ENCODE data around the gene PLAC8. TPM values are rescaled to one million over a fixed set of nuclear protein-coding genes. Genes with fewer than 3 reads are reported as not detected.
"Not testable (repeated sequence)": the region's sequence is repeated elsewhere in the genome, so short reads cannot be mapped to it uniquely, and the experiment has no call there.

The PLAC8 gene
- total RNA-seq, 2 experiments from 2014 or later = 249 to 259 TPM

DNA sequence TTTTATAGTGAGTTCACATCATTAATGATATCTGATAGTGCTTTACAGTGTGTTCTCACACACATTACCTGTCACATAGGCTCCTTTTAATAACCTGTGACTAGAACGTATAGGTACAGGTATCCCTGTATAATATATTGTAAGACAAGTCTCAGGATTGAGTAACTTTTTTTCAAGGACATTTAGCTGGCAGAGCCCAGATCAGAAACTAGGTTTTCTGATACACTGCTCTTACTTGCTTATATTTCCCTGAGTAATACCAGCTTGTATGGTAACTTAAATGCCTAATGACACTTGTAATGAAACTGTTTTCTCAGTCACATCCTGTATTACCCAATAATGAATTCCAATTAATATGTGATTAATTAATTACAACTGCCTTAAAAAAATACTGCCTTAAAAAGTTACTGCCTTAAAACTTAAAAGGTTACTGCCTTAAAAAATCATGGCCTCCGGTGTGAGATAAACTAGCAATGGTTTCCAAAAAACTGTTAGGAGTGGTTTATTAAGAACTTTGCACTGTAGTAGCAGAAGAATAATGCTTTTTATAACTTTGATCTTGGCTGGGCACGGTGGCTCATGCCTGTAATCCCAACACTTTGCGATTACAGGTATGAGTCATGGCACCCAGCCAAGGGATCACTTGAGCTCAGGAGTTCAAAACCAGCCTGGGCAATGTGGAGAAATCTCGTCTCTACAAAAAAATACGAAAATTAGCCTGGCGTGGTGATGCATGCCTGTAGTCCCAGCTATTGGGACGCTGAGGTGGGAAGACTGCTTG lies 67.6 kb downstream of the PLAC8 start:
- no peaks in the 10 kb centered on the region for H3K27me3 Mint-ChIP-seq
- CTCF ChIA-PET = interaction anchor here (0.7 kb wide), 1 partner anchor 29 kb away, joined by 3 read pairs; no protein-coding TSS in a partner anchor
- intact Hi-C loops (cut with DNase I, micrococcal nuclease) = no loop called here
- peaks cover 32% of the 10 kb centered on the region for H3K36me3 ChIP-seq (ENCODE audit: insufficient read depth, low read length)
- no peaks in the 10 kb centered on the region for H3K27me3 ChIP-seq (ENCODE audit: control insufficient read depth in 1 of 2, insufficient read depth in 2 of 2, low read length in 2 of 2)
- no peak overlapping the region for H3K27ac Mint-ChIP-seq
- POLR2A ChIA-PET = interaction anchor here (1.3 to 1.7 kb wide), 2 partner anchors 12 to 237 kb away, joined by 4 to 6 read pairs; partner anchors contain the start of genes COPS4 and COQ2
- H3K9me3 ChIP-seq (ENCODE audit: control insufficient read depth in 1 of 2, insufficient read depth in 1 of 2, low read length in 2 of 2) = no peaks in the 10 kb centered on the region
- no peak overlapping the region for H3K4me3 ChIP-seq (ENCODE audit: low read length)
- H3K9me3 Mint-ChIP-seq = no peaks in the 10 kb centered on the region
- H3K4me1 Mint-ChIP-seq (ENCODE audit: low read depth) = peaks cover 18% of the 10 kb centered on the region
- no peak for ATAC-seq (ENCODE audit: poor library complexity)
- H3K27ac ChIP-seq (ENCODE audit: low read depth in 1 of 2, low read length in 2 of 2) = no peak overlapping the region
- H3K4me3 Mint-ChIP-seq = no peak overlapping the region
- peaks cover 5% of the 10 kb centered on the region for H3K4me1 ChIP-seq (ENCODE audit: insufficient read depth, low read length)
- TF ChIP-seq, protein P1, sequence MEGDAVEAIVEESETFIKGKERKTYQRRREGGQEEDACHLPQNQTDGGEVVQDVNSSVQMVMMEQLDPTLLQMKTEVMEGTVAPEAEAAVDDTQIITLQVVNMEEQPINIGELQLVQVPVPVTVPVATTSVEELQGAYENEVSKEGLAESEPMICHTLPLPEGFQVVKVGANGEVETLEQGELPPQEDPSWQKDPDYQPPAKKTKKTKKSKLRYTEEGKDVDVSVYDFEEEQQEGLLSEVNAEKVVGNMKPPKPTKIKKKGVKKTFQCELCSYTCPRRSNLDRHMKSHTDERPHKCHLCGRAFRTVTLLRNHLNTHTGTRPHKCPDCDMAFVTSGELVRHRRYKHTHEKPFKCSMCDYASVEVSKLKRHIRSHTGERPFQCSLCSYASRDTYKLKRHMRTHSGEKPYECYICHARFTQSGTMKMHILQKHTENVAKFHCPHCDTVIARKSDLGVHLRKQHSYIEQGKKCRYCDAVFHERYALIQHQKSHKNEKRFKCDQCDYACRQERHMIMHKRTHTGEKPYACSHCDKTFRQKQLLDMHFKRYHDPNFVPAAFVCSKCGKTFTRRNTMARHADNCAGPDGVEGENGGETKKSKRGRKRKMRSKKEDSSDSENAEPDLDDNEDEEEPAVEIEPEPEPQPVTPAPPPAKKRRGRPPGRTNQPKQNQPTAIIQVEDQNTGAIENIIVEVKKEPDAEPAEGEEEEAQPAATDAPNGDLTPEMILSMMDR (IDR thresholded peaks at IDR 0.05) = no peak
- H3K36me3 Mint-ChIP-seq (ENCODE audit: low read depth) = peaks cover 40% of the 10 kb centered on the region
- DNase-seq = no peak

DNA sequence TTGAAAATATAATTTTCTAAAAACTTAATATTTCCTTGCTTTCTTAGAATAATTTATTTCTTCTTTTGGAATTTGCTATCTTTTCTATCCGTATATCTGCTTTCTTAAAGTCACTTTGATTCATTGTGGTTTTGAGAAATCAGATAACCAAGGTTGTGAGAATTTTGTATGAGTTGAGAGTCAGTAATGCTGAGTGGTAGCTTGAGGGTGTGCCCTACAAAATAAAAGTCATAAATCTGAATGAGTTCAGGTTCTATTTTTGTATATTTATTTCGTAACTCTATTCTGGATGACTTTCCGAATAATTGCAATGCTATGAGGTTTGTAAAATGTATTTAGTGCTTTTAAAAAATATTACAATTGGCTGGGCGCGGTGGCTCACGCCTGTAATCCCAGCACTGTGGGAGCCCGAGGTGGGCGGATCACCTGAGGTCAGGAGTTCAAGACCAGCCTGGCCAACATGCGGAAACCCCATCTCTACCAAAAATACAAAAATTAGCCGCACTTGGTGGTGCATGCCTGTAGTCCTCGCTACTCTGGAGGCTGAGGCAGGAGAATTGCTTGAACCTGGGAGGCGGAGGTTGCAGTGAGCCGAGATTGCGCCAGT lies 70.6 kb downstream of the PLAC8 start:
- POLR2A ChIA-PET = no interaction called here
- ATAC-seq (ENCODE audit: poor library complexity) = no peak
- no peak for DNase-seq
- CTCF ChIA-PET = no interaction called here
- Histone ChIP-seq H3K9me3 (ENCODE audit: control insufficient read depth in 1 of 2, insufficient read depth in 1 of 2, low read length in 2 of 2) (no peaks in the 10 kb centered on the region), H3K4me1 (ENCODE audit: insufficient read depth, low read length) (peaks cover 13% of the 10 kb centered on the region), H3K4me3 (ENCODE audit: low read length) (no peak overlapping the region), H3K27ac (ENCODE audit: low read depth in 1 of 2, low read length in 2 of 2) (no peak overlapping the region), H3K27me3 (ENCODE audit: control insufficient read depth in 1 of 2, insufficient read depth in 2 of 2, low read length in 2 of 2) (no peaks in the 10 kb centered on the region), H3K36me3 (ENCODE audit: insufficient read depth, low read length) (peaks cover 4% of the 10 kb centered on the region)
- Mint-ChIP-seq H3K4me1 (ENCODE audit: low read depth) (peaks cover 37% of the 10 kb centered on the region), H3K4me3 (no peak overlapping the region), H3K36me3 (ENCODE audit: low read depth) (peaks cover 22% of the 10 kb centered on the region), H3K27ac (no peak overlapping the region), H3K27me3 (no peaks in the 10 kb centered on the region), H3K9me3 (no peaks in the 10 kb centered on the region)
- intact Hi-C loops (cut with DNase I, micrococcal nuclease) = no loop called here
- TF ChIP-seq, protein P1 (IDR thresholded peaks at IDR 0.05) = no peak

DNA sequence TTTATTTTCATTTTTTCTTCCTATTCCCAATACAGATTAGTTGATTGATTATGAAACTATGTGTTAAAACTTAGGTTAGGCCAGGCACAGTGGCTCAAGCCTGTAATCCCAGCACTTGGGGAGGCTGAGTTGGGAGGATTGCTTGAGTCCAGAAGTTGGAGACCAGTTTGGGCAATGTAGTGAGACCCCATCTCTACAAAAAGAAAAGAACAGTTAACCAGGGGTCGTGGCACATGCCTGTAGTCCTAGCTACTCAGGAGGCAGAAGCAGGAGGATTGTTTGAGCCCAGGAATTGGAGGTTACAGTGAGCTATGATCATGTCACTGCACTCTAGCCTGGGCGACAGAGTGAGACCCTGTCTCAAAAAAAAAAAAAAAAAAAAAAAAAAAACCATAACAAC lies 71.4 kb downstream of the PLAC8 start:
- H3K9me3 Mint-ChIP-seq; DNase-seq; H3K36me3 ChIP-seq (ENCODE audit: insufficient read depth, low read length); intact Hi-C loops (cut with DNase I, micrococcal nuclease); H3K9me3 ChIP-seq (ENCODE audit: control insufficient read depth in 1 of 2, insufficient read depth in 1 of 2, low read length in 2 of 2); ATAC-seq (ENCODE audit: poor library complexity); H3K27me3 Mint-ChIP-seq; POLR2A ChIA-PET; H3K27ac ChIP-seq (ENCODE audit: low read depth in 1 of 2, low read length in 2 of 2); H3K27ac Mint-ChIP-seq; H3K4me3 Mint-ChIP-seq; H3K27me3 ChIP-seq (ENCODE audit: control insufficient read depth in 1 of 2, insufficient read depth in 2 of 2, low read length in 2 of 2); H3K4me3 ChIP-seq (ENCODE audit: low read length): not testable (repeated sequence)
- H3K4me1 ChIP-seq (ENCODE audit: insufficient read depth, low read length) = peaks cover 13% of the 10 kb centered on the region
- Mint-ChIP-seq H3K4me1 (ENCODE audit: low read depth) (peaks cover 38% of the 10 kb centered on the region), H3K36me3 (ENCODE audit: low read depth) (peaks cover 19% of the 10 kb centered on the region)
- CTCF ChIA-PET = interaction anchor here (0.6 kb wide), 1 partner anchor 70 kb away, joined by 3 read pairs; no protein-coding TSS in a partner anchor
